Natural killer cell (primary cell): ENCODE results near the gene RBFOX1. TPM values are rescaled to one million over a fixed set of nuclear protein-coding genes. Genes with fewer than 3 reads are reported as not detected.

Experiments
- ATAC-seq, 3 donors: fragments of 150-1000 bp in 2 of 3; fragments of 200-7000 bp in 1 of 3; cut with Tn5 transposase; 1 replicate in 1 of 3; 2 replicates in 2 of 3; pipeline ENCODE4 v1.10.0; 2021; ENCODE audit warnings: mild to moderate bottlenecking in 2 of 3, moderate library complexity in 2 of 3
- DNase-seq, 2 donors: peaks; one replicate each; pipeline versions ENCODE4 v3.0.0 to v3.0.0-alpha.2; 2013 to 2021; ENCODE audit warnings: mixed read lengths in 1 of 2
- H3K27ac ChIP-seq: one replicate; pipeline ENCODE4 v1.5.1; 2013; ENCODE audit warnings: mild to moderate bottlenecking, low read length
- H3K27me3 ChIP-seq: one replicate; pipeline ENCODE4 v1.6.1; 2013; ENCODE audit warnings: low read length; ENCODE audit not compliant: control insufficient read depth, insufficient read depth
- H3K36me3 ChIP-seq: one replicate; pipeline ENCODE4 v1.6.1; 2013; ENCODE audit warnings: low read length; ENCODE audit not compliant: control insufficient read depth, insufficient read depth
- H3K4me1 ChIP-seq: one replicate; pipeline ENCODE4 v1.6.1; 2013; ENCODE audit warnings: low read length; ENCODE audit not compliant: control insufficient read depth, insufficient read depth
- H3K4me3 ChIP-seq: one replicate; pipeline ENCODE4 v1.5.1; 2013; ENCODE audit warnings: low read length
- H3K9me3 ChIP-seq: one replicate; pipeline ENCODE4 v1.6.1; 2013; ENCODE audit warnings: low read length; ENCODE audit not compliant: control insufficient read depth, insufficient read depth
- H3K27ac Mint-ChIP-seq, 2 donors: one replicate each; pipeline ENCODE4 v1.8.0; 2022; ENCODE audit warnings: mild to moderate bottlenecking in 2 of 2, mixed read lengths in 2 of 2, moderate library complexity in 1 of 2
- H3K27me3 Mint-ChIP-seq, 2 donors: one replicate each; pipeline ENCODE4 v1.8.0; 2022; ENCODE audit warnings: low read depth in 2 of 2, mixed read lengths in 2 of 2
- H3K36me3 Mint-ChIP-seq: one replicate; pipeline ENCODE4 v1.8.0; 2022; ENCODE audit warnings: mixed read lengths
- H3K4me1 Mint-ChIP-seq, 2 donors: one replicate each; pipeline ENCODE4 v1.8.0; 2022; ENCODE audit warnings: mixed read lengths in 2 of 2
- H3K4me3 Mint-ChIP-seq: one replicate; pipeline ENCODE4 v1.8.0; 2022; ENCODE audit warnings: mild to moderate bottlenecking, moderate library complexity, mixed read lengths
- H3K9me3 Mint-ChIP-seq, 2 donors: one replicate each; pipeline ENCODE4 v1.8.0; 2022; ENCODE audit warnings: mixed read lengths in 2 of 2
- CTCF ChIP-seq: fragments of 200-600 bp; IDR thresholded peaks from one replicate; pipeline ENCODE4 v1.8.0; 2022; ENCODE audit warnings: antibody characterized with exemption
- WGBS: methylation state at CpG from one replicate; pipeline ENCODE4 v1.1.7; 2013; ENCODE audit warnings: missing lambda C conversion rate; ENCODE audit not compliant: insufficient coverage; 5-methylcytosine and 5-hydroxymethylcytosine counted together
- intact Hi-C: fragments of 100-400 bp; cut with micrococcal nuclease; formaldehyde crosslinking; loops from one replicate; pipeline ENCODE4 v1.14.2; 2022
- total RNA-seq, 4 donors: library from RNA; stranded (reverse); fragments of 120-200 nt in 1 of 4; gene quantifications; one replicate each; pipeline versions ENCODE4 v1.2.3 to v1.2.4, GENCODE V29; 2013 to 2022

The RBFOX1 gene
- total RNA-seq, 3 donors from 2014 or later (not counting 1 experiment from before 2014, with no cell fraction given) = not detected

GRCh38 chr16:7330709-7331108, 1.9 kb upstream of the RBFOX1 start:
- Mint-ChIP-seq H3K4me3 (no peak overlapping the region), H3K27me3 (no peaks in the 10 kb centered on the region), H3K27ac (no peak overlapping the region), H3K36me3 (no peaks in the 10 kb centered on the region), H3K9me3 (peaks cover 3 to 7% of the 10 kb centered on the region in 2 donors), H3K4me1 (no peaks in the 10 kb centered on the region)
- ATAC-seq (no peak), DNase-seq (no peak)
- 81% methylated on average over 8 of the region's 8 CpGs for WGBS
- Histone ChIP-seq H3K36me3 (no peaks in the 10 kb centered on the region), H3K4me1 (no peaks in the 10 kb centered on the region), H3K4me3 (no peak overlapping the region), H3K9me3 (no peaks in the 10 kb centered on the region), H3K27me3 (no peaks in the 10 kb centered on the region), H3K27ac (no peak overlapping the region)
- intact Hi-C loops = no loop called here
- no peak for TF ChIP-seq CTCF

- ATAC-seq = no peak
- no peaks in the 10 kb centered on the region for H3K9me3 ChIP-seq
- H3K4me1 ChIP-seq = no peaks in the 10 kb centered on the region
- H3K27ac ChIP-seq = no peak overlapping the region
- no peak overlapping the region for H3K4me3 ChIP-seq
- TF ChIP-seq CTCF = no peak
- H3K36me3 ChIP-seq = no peaks in the 10 kb centered on the region
- no peak overlapping the region for H3K27ac Mint-ChIP-seq
- H3K27me3 Mint-ChIP-seq = no peaks in the 10 kb centered on the region
- peaks cover 3 to 6% of the 10 kb centered on the region in 2 donors for H3K9me3 Mint-ChIP-seq
- no peaks in the 10 kb centered on the region for H3K4me1 Mint-ChIP-seq
- no peaks in the 10 kb centered on the region for H3K27me3 ChIP-seq
- 85% methylated on average over 6 of the region's 6 CpGs for WGBS
- H3K4me3 Mint-ChIP-seq = no peak overlapping the region
- intact Hi-C loops = no loop called here
- DNase-seq = no peak
- H3K36me3 Mint-ChIP-seq = no peaks in the 10 kb centered on the region
Observed at GRCh38 chr16:7331997-7332396, 648 bp upstream of the RBFOX1 start.

DNA sequence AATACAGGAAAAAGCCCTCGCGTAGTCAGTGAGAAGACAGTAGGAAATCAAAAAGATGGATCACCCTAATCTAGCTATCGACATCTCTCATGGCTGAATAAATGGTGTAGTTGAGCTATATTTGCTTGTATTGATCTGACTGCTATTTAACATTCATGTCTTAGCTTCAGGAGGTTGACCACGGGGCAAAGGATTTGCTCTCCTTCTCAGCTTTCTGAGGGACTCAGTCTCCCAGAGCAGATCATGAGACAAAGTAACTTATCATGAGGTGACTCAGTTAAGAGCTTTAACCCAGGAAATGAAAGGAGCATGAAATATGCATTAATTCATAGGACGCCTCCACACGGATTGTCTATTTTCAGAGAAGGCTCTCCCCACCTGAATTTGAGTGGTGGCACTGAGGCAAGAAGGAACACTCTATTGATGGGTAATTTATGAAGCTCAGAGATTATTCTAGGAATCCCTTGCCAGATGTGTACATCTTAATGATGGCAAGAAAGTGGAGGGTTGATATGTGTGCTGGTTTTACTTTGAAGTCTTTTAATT, 608 bp downstream of the RBFOX1 start:
- Histone ChIP-seq H3K9me3 (no peaks in the 10 kb centered on the region), H3K4me1 (no peaks in the 10 kb centered on the region), H3K36me3 (no peaks in the 10 kb centered on the region), H3K27ac (no peak overlapping the region), H3K27me3 (no peaks in the 10 kb centered on the region), H3K4me3 (no peak overlapping the region)
- no peak for DNase-seq
- no peak overlapping the region for H3K4me3 Mint-ChIP-seq
- H3K27ac Mint-ChIP-seq = no peak overlapping the region
- no peaks in the 10 kb centered on the region for H3K4me1 Mint-ChIP-seq
- no peak for TF ChIP-seq CTCF
- H3K36me3 Mint-ChIP-seq = no peaks in the 10 kb centered on the region
- WGBS = 81% methylated on average over 6 of the region's 6 CpGs
- H3K9me3 Mint-ChIP-seq = peaks cover 3 to 5% of the 10 kb centered on the region in 2 donors
- no peak for ATAC-seq
- no peaks in the 10 kb centered on the region for H3K27me3 Mint-ChIP-seq
- intact Hi-C loops = no loop called here
